GM18526 (cell line): Measurements from ENCODE around the gene BPIFB1.

ENCODE experiments used
- POLR2A ChIP-seq: IDR thresholded peaks from 3 replicates; pipeline ENCODE4 v1.6.1; 2011; ENCODE audit not compliant: insufficient read length; ENCODE audit errors: extremely low read depth

Gene BPIFB1

DNA sequence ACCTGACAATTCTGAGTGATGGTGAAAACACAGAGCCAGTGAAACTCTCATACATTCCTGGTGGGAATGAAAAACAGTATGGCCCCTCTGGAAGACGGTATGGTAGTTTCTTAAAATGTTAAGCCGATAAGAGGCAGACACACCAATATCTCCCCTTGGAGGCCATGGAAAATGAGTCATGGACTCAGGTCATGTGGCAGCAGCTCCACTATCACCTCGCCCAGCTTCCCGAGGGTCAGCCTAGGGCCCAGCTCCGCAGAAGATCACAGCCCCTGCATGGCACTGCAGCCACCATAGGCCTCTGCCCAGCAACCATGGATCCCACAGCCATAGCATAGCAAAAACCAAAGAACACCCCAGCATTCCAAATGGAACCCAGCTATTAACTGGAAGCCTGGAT is 25.8 kb upstream of the BPIFB1 start:
- TF ChIP-seq POLR2A = no peak

DNA sequence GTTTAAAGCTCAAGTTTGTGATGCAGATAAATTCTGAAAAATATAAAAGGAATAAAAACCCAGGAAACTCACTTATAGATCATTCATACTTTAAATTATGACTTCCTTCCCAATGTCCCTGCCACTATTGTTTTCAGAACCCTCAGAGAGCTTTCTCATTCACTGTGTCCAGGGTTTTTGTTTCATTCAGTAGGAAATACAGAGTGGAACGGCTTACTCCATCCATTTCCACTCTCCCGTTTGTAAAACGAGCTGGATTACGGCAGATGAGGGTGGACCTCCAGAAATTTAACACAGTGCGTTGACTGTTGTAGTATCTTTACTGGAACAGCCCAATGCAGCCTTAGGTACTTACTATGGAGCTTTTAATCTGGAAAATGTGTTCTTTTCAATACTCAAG is 23.6 kb upstream of the BPIFB1 start:
- no peak for TF ChIP-seq POLR2A

DNA sequence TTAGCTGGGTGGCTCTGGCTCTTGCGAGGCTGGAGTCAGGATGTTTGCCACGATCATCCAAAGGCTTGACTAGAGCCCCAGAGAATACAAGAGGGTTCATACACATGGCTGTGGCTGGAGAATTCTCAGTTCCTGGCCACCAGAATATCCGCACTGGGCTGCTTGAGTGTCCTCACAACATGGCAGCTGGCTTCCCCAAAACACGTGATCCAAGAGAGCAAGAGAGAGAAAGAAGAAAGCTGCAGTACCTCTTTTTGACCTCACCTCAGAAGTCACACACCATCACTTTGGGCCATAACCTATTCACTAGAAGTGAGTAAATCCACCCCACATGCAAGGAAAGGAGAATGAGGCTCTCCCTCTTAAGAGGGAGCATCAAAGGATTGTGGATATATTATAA is 21.5 kb upstream of the BPIFB1 start:
- no peak for TF ChIP-seq POLR2A

DNA sequence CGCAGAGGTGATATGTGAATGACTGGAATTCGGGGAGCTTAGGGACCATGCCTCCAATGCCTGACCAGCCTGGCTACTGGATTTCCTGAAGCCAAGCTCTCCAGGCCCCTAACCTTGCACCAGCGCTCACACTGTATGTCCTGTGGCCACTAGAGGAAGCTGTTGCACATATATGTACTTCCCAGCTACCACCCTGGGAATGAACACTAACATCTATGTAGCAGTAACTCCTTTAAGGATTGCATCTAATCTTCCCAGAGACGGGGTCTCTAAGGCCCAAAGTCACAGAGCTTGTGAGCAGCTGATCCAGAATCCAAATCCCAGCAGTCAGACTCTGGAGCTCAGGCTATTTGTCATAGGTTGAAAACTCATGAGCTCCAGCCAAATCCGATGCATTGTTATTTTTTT is 20.4 kb upstream of the BPIFB1 start:
- no peak for TF ChIP-seq POLR2A

DNA sequence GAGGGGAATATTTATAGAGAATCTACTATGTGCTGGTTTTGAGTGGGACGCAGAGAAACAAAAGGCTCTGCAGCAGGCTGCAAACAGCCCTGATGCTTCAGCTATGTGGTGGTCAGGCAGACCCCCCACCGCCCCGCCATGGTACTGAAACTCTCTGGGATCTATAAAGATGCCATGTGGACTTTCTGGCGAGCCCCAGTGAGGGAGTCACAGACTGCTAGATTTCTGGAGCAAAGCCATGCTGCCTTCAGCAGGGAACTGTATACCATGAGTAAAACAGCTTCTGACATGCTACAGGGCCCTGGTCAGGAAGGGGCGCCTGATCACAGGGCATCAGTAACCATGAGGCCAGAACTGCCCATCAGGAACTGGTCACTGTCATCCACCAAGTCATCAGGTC is 19.2 kb upstream of the BPIFB1 start:
- TF ChIP-seq POLR2A = no peak

DNA sequence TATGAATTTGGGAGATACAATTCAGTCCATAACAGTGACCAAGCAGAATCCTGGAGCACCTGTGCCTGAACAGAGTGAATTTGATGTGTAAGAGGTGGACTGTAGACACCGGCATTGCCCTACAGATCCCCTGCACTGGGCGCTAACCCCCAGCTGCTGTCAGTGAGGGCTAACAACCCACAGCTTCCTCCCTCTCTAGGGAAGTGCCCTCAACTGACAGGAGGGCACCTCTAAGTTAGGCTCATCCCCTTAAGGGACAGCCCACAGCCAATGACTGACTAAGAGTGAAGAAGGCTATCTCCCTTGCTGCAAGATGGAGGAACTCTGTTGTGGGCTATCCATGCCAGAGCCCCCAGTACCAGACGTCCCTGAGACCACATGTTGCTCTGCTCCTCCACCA is 15.3 kb upstream of the BPIFB1 start:
- TF ChIP-seq POLR2A = no peak

DNA sequence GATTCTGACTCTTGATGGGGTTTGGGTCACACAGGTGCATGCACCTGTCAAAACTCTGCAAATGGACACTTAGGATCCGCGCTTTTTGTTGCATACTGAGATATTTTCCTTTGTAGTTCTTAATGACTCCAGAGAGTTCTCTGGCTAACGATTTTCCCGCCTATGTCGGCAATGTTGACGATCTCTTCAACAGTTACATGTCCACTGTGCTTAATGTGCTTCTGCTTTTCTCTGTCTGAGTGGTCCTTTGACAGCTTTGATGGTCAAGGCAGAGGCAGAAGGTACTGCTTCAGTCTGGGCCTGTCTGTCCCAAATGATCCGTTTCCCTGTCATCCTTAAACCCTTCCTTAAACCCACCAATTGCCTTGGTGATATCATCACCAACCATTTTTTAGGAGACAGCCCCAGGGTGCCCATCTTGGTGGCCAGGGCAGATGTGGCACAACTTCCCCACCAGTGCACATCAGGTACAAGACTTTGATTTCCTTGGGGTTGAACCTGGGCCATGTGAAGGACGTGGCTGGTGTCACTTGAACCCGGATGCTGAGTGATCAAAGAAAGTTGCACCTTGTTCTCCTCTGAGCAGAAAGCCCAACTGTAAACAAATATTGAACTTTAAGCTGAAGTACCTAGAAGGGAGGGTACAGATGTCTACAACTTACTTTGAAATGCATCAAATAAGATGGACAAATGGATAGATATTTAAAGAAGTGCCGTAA is 10.7 kb upstream of the BPIFB1 start:
- no peak for TF ChIP-seq POLR2A

DNA sequence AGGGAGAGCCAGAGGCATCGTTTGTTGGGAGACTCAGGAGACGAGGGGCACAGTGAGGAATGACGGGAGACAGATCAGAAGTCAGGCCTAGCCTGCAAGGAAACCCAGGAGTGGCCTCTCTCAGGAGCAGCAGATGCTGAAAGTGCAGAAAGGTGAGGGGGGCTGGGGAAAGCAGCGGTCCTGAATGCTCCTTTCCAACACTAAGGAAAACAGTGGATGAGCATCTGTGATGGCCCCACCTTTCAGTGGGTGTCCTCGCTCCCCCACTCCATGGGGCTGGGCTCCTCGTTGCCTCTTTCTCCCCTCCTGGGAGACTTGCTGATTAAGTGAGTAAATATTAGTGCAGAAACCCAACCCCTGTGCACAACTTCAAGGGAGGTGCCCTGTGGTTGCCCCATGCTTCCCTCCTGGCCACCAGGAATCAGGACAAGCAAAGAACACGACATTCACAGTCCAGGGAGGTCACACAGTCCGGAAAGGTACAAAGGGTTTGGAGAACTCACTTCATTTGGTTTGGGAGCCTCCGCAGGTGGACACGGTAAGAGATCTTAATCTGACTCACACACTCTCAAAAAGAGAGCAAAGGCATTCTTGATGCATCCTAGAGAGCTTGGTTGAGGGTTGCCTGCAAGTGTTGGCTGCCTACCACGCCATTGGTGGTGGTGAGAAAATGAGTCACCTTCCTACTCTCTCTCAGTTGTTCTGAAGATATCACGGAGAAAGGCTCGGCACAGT is 9.7 kb upstream of the BPIFB1 start:
- no peak for TF ChIP-seq POLR2A

DNA sequence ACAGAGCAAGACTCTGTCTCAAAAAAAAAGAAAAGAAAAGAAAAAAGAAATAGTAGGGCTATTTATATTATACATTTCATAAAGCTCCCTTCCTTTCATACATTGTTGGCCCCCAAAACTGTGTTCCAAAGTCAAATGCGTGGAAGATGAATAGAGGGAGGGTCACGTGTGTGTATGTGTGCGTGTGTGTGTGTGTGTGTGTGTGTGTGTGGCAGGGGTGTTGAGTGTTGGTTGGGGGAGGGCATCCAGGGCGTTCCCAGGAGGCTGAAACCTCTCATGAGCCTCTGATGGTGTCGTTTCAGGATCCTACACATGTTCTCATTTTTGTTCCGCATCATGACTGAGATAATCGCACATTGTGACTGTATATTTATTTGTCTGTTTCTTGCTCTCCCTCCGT is 7.8 kb upstream of the BPIFB1 start:
- no peak for TF ChIP-seq POLR2A

DNA sequence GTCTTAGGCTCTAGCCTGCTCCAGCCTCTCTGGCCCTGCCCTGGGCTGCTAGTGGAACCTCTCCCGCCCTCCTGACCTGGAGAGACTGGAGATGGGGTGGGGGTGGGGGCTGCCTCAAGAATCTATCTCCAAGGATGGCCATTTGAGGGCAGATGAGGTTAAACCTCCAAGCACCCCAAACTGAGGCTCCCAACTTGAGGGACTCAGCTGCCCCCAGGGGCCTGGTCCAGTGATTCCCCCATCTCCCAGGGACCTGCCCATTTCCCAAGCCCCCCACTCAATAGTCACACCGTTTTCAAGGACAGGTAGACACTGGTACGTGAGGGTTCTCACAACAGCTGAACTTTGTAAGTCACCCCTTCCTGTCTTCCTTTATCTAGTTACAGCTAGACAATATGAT is 7.1 kb upstream of the BPIFB1 start:
- TF ChIP-seq POLR2A = no peak

DNA sequence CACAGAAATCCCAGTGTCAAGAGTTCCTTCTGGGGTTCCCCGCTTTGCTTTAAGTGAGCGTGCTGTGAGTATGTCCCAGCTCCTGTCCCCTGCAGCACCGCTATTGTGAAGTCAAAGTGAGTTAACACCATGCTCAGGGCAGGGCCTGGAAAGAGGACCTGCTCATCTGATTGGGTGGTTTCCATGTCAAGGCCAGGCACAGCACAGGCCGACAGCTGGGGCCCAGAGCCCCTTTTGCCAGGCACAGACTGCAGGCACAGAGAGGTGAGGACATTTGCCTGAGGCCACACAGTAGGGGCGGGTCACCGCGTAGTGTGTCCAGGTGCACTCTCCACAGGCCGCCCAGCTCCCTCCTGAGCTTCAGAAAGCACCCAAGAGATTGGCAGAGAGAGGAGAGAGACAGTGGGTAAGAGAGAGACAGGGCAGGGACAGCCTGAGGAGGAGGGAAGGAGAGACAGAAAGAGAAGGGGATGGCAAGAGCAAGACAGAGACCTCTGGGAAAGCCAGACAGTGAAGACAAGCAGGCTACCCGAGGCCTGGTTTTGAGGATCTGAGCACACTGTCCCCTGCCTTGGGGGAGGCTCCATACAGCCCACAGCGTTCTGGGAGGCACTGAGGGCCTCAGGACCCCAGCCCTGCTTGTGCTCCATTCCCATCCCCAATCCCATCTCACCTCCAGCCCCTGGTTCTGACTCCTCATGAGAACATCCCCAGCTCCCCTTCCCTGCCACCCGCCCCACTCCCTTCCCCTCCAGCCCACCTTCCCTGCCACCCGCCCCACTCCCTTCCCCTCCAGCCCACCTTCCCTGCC is 6.5 kb upstream of the BPIFB1 start:
- TF ChIP-seq POLR2A = no peak

DNA sequence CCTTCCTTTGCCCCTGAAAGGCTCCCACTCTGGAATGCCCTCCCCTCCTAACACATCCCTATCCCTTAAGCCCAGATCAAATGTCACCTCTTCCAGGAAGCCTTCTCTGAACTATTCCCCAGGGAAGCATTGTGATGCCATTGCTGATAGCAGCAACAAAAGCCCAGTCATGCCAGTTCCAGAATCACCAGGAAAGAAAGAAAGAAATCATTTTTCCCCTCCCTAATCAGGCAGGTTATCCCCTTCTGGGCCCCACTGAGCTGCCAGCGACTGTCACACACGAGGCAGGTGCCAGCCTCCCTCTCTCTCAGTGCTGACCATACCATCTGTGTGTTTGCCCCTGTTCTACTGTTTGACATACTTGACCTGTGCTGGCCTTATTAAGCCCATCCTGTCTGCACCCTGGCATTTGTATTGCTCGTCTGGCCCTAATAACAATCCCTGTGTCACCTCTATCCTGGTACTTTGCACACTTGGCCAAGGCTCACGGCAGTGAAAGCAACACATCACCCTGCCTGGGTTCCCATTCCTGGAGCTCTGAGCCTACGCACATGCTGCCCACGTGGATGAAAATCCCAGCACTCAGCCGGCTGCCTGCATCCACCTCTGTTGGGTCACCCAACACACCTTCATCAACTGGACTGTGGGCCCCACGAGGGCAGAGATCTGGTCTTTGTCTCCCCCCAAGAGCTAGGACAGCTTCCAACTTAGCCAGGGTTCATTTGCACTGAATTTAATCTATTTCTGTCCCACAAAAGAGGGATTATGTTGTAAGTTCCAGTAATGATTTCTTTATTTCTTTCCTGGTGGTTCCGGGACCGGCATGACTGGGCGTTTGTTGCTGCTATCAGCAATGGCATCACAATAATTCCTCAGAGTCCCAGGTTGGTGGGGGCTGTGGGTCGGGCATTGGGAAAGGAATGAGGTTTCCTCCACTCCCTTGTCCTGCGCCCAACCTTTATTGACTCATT is 5.3 kb upstream of the BPIFB1 start:
- no peak for TF ChIP-seq POLR2A

DNA sequence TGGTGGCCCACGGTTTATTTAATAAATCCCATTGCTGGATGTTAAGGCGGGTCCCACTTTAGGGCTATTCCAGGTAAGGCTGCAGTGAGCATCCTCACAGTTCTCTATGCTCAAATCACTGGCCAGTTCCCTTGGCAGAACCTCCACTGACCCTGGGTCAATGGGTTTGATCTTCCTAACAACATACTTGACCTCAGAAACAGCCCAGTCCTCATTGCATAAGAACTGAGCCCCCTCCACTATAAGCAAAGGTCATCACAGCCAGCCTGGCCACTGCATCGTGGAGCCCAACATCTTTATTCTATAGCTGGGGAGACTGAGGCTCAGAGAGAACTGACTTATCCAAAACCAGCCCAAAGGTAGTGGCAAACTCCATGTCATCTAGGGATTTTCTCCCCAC is 4.3 kb upstream of the BPIFB1 start:
- no peak for TF ChIP-seq POLR2A

DNA sequence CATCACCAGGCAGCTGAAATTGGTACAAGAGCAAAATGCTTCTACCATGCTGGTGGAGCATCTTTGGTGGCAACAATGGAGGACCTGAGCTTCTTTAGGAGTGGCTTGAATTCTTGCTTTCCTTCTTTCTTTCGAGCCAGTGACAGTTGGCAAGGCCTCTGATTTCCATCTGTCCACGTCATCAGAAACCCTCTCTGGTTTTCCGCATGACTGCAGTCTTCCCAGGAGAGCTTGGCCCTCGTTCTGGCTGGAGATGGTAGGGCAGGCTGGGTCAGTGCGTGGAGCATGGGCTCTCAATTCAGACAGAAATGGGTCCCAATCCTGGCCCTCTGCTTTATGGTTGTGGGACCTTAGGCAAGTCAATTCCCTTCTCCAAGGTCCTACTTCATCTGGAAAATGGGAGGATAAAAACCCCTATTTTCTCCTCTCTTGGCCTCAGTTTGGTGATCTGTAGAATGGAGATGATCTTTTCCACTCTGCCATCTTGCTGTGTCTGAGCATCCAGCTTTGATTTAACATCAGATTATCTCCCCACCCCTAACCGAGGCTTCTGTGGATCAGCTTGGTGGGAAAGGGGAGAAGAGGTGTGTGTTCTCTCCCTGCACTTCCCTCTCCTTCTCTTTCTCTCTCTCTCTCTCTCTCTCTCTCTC is 3.6 kb upstream of the BPIFB1 start:
- no peak for TF ChIP-seq POLR2A
